K562 treated with DMSO at 1 percent for 48 hours (cell line): ENCODE results near the gene NAPG. TPM values are rescaled to one million over a fixed set of nuclear protein-coding genes. Genes with fewer than 3 reads are reported as not detected.

Source experiments
- total RNA-seq: library from RNA; unstranded; fragments of 300-600 nt; gene quantifications from 2 replicates; pipeline ENCODE4 v1.2.3, GENCODE V29; 2022; ENCODE audit warnings: low replicate concordance; ENCODE audit errors: extremely low read depth

The NAPG gene
- total RNA-seq, result not detected in 2 replicates

GRCh38 chr18:10525697-10526560, at the start of gene NAPG:
Gene NAPG, plus strand, starts transcription at chr18:10526027. Its CDS starts 76 bp downstream, at chr18:10526103.

Other genes with a start within 250 kb of the NAPG start
- gene APCDD1, start 71.4 kb upstream of the NAPG start, total RNA-seq, result not detected in 2 replicates